ENCODE results near the gene CFAP45. TPM values are rescaled to one million over a fixed set of nuclear protein-coding genes. Genes with fewer than 3 reads are reported as not detected.
A peak's percentile ranks its signal among the peaks of the same experiment; 100 is the strongest.

The CFAP45 gene
- total RNA-seq, 2 donors from 2014 or later: 0.49 to 0.55 TPM

- no peak for TF ChIP-seq CTCF (conservative IDR thresholded peaks at IDR 0.05)
- peaks cover 53% of the 10 kb centered on the region for H3K4me1 ChIP-seq (ENCODE audit: control insufficient read depth, insufficient read depth, low read length)
- Mint-ChIP-seq H3K27ac (peak overlapping the region; percentile 45), H3K36me3 (ENCODE audit: low read depth) (peaks cover 11% of the 10 kb centered on the region), H3K27me3 (ENCODE audit: insufficient read depth) (no peaks in the 10 kb centered on the region), H3K9me3 (no peaks in the 10 kb centered on the region), H3K4me3 (no peak overlapping the region), H3K4me1 (peaks cover 83% of the 10 kb centered on the region)
- peaks cover 24% of the 10 kb centered on the region for H3K36me3 ChIP-seq (ENCODE audit: control insufficient read depth, insufficient read depth, low read length)
- no peaks in the 10 kb centered on the region for H3K27me3 ChIP-seq (ENCODE audit: control insufficient read depth, insufficient read depth, low read length, poor library complexity, severe bottlenecking)
- peak; percentile 85 for DNase-seq
- no peaks in the 10 kb centered on the region for H3K9me3 ChIP-seq (ENCODE audit: control insufficient read depth, low read length)
- no peak overlapping the region for H3K9ac ChIP-seq (ENCODE audit: extremely low read depth, low read length, poor library complexity, severe bottlenecking)
- H3K4me3 ChIP-seq (ENCODE audit: low read length): no peak overlapping the region
- WGBS, 2 experiments (ENCODE audit: insufficient coverage in 1 of 2, insufficient read length in 1 of 2): 82 to 91% methylated on average over 3 to 5 of the region's 5 CpGs
- no peak overlapping the region for H3K27ac ChIP-seq (ENCODE audit: low read depth, low read length)
Observed at GRCh38 chr1:159913451-159914192, 13.7 kb upstream of the CFAP45 start.

- Histone ChIP-seq H3K4me3 (ENCODE audit: low read length) (peak overlapping the region; percentile 38), H3K27me3 (ENCODE audit: control insufficient read depth, insufficient read depth, low read length, poor library complexity, severe bottlenecking) (no peaks in the 10 kb centered on the region), H3K4me1 (ENCODE audit: control insufficient read depth, insufficient read depth, low read length) (peaks cover 66% of the 10 kb centered on the region), H3K27ac (ENCODE audit: low read depth, low read length) (no peak overlapping the region), H3K9me3 (ENCODE audit: control insufficient read depth, low read length) (no peaks in the 10 kb centered on the region), H3K9ac (ENCODE audit: extremely low read depth, low read length, poor library complexity, severe bottlenecking) (peak overlapping the region; percentile 19), H3K36me3 (ENCODE audit: control insufficient read depth, insufficient read depth, low read length) (peaks cover 9% of the 10 kb centered on the region)
- Mint-ChIP-seq H3K27me3 (ENCODE audit: insufficient read depth) (no peaks in the 10 kb centered on the region), H3K4me1 (peaks cover 83% of the 10 kb centered on the region), H3K27ac (peak overlapping the region; percentile 97), H3K4me3 (no peak overlapping the region), H3K9me3 (no peaks in the 10 kb centered on the region), H3K36me3 (ENCODE audit: low read depth) (no peaks in the 10 kb centered on the region)
- DNase-seq: no peak
- no peak for TF ChIP-seq CTCF (conservative IDR thresholded peaks at IDR 0.05)
- 68 to 91% methylated on average over 4 to 6 of the region's 6 CpGs for WGBS, 2 experiments (ENCODE audit: insufficient coverage in 1 of 2, insufficient read length in 1 of 2)
Observed at GRCh38 chr1:159911326-159912070, 11.5 kb upstream of the CFAP45 start.

- Histone ChIP-seq H3K4me3 (ENCODE audit: low read length) (no peak overlapping the region), H3K27me3 (ENCODE audit: control insufficient read depth, insufficient read depth, low read length, poor library complexity, severe bottlenecking) (no peaks in the 10 kb centered on the region), H3K9ac (ENCODE audit: extremely low read depth, low read length, poor library complexity, severe bottlenecking) (no peak overlapping the region), H3K4me1 (ENCODE audit: control insufficient read depth, insufficient read depth, low read length) (peaks cover 47% of the 10 kb centered on the region), H3K36me3 (ENCODE audit: control insufficient read depth, insufficient read depth, low read length) (no peaks in the 10 kb centered on the region), H3K9me3 (ENCODE audit: control insufficient read depth, low read length) (peaks cover 13% of the 10 kb centered on the region), H3K27ac (ENCODE audit: low read depth, low read length) (no peak overlapping the region)
- no peak for TF ChIP-seq CTCF (conservative IDR thresholded peaks at IDR 0.05)
- no peaks in the 10 kb centered on the region for H3K36me3 Mint-ChIP-seq (ENCODE audit: low read depth)
- no peak overlapping the region for H3K4me3 Mint-ChIP-seq
- WGBS, 2 experiments (ENCODE audit: insufficient coverage in 1 of 2, insufficient read length in 1 of 2): 89 to 91% methylated on average over 5 to 9 of the region's 9 CpGs
- peaks cover 5% of the 10 kb centered on the region for H3K27me3 Mint-ChIP-seq (ENCODE audit: insufficient read depth)
- peaks cover 53% of the 10 kb centered on the region for H3K4me1 Mint-ChIP-seq
- peaks cover 9% of the 10 kb centered on the region for H3K9me3 Mint-ChIP-seq
- H3K27ac Mint-ChIP-seq: peak overlapping the region; percentile 62
- DNase-seq: no peak
Observed at GRCh38 chr1:159908031-159908940, 8.3 kb upstream of the CFAP45 start.

All from endodermal cell (in vitro differentiated cells).